ENCODE results near the gene PLEKHG4B. TPM values are rescaled to one million over a fixed set of nuclear protein-coding genes. Genes with fewer than 3 reads are reported as not detected.
"Not testable (repeated sequence)": the region's sequence is repeated elsewhere in the genome, so short reads cannot be mapped to it uniquely, and the experiment has no call there.

PLEKHG4B gene
- total RNA-seq, 1 donor from 2014 or later: 22.0 TPM

DNA sequence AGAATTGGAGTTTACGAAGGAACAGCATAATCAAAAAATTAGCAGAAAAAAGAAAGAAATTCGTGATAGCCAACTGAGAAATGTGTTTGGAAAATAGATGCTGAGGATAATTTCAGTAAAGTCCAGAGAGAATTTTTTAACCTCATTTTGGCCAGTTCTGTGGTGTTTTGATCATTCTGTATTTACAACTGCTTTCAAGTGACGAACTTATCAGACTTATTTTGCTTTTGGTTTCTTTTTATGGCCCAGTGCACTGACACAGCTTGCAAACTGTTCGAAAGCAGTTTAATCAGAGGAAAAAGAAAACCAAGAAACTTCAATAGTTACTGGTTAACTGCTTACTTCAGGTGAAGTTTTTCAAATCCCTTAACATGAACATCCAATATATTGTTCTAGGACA lies 128.0 kb downstream of the PLEKHG4B start:
- H3K27ac Mint-ChIP-seq (ENCODE audit: unreplicated experiment): no peak overlapping the region

GRCh38 chr5:222951-223715 lies 131.2 kb downstream of the PLEKHG4B start:
- H3K27ac Mint-ChIP-seq (ENCODE audit: unreplicated experiment); H3K27me3 Mint-ChIP-seq (ENCODE audit: low read depth); H3K9me3 Mint-ChIP-seq; DNase-seq (ENCODE audit: low read depth, low spot score): not testable (repeated sequence)
- Mint-ChIP-seq H3K36me3 (ENCODE audit: low read depth) (peaks cover 16% of the 10 kb centered on the region), H3K4me1 (peaks cover 21% of the 10 kb centered on the region), H3K4me3 (peak overlapping the region; percentile 61)

More for the DNA sequence above, 128.0 kb downstream of the PLEKHG4B start:
- Mint-ChIP-seq H3K4me3 (peak overlapping the region; percentile 97), H3K36me3 (ENCODE audit: low read depth) (peaks cover 3% of the 10 kb centered on the region), H3K4me1 (peaks cover 37% of the 10 kb centered on the region), H3K9me3 (no peaks in the 10 kb centered on the region), H3K27me3 (ENCODE audit: low read depth) (no peaks in the 10 kb centered on the region)
- no peak for DNase-seq (ENCODE audit: low read depth, low spot score)
- TF ChIP-seq, protein P1, sequence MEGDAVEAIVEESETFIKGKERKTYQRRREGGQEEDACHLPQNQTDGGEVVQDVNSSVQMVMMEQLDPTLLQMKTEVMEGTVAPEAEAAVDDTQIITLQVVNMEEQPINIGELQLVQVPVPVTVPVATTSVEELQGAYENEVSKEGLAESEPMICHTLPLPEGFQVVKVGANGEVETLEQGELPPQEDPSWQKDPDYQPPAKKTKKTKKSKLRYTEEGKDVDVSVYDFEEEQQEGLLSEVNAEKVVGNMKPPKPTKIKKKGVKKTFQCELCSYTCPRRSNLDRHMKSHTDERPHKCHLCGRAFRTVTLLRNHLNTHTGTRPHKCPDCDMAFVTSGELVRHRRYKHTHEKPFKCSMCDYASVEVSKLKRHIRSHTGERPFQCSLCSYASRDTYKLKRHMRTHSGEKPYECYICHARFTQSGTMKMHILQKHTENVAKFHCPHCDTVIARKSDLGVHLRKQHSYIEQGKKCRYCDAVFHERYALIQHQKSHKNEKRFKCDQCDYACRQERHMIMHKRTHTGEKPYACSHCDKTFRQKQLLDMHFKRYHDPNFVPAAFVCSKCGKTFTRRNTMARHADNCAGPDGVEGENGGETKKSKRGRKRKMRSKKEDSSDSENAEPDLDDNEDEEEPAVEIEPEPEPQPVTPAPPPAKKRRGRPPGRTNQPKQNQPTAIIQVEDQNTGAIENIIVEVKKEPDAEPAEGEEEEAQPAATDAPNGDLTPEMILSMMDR (conservative IDR thresholded peaks at IDR 0.05): no peak

- Mint-ChIP-seq H3K4me1 (peaks cover 21% of the 10 kb centered on the region), H3K27me3 (ENCODE audit: low read depth) (no peaks in the 10 kb centered on the region), H3K9me3 (no peaks in the 10 kb centered on the region), H3K36me3 (ENCODE audit: low read depth) (peaks cover 16% of the 10 kb centered on the region), H3K4me3 (no peak overlapping the region), H3K27ac (ENCODE audit: unreplicated experiment) (no peak overlapping the region)
- TF ChIP-seq, protein P1 (conservative IDR thresholded peaks at IDR 0.05): no peak
- no peak for DNase-seq (ENCODE audit: low read depth, low spot score)
Observed at GRCh38 chr5:223791-224190, 131.8 kb downstream of the PLEKHG4B start.

DNA sequence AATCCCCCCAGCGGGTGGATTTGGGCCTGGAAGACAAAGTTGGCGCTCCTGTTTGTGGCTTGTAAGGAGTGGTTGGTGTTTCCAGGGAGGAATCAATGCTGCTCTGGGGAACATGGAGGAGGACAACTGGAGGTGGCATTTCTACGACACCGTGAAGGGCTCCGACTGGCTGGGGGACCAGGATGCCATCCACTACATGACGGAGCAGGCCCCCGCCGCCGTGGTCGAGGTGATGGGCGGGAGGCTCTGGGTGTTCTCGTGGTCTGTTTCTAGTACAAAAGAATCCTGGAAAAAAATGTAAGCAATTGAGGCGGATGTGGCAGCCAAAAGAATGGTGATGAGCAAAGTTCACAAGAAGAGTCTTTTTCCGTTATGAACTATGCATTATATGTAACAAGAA lies 133.4 kb downstream of the PLEKHG4B start:
- DNase-seq (ENCODE audit: low read depth, low spot score): no peak
- peak overlapping the region; percentile 47 for H3K27ac Mint-ChIP-seq (ENCODE audit: unreplicated experiment)
- peaks cover 16% of the 10 kb centered on the region for H3K36me3 Mint-ChIP-seq (ENCODE audit: low read depth)
- H3K4me1 Mint-ChIP-seq: peaks cover 8% of the 10 kb centered on the region
- no peaks in the 10 kb centered on the region for H3K27me3 Mint-ChIP-seq (ENCODE audit: low read depth)
- no peaks in the 10 kb centered on the region for H3K9me3 Mint-ChIP-seq
- H3K4me3 Mint-ChIP-seq: no peak overlapping the region
- TF ChIP-seq, protein P1 (conservative IDR thresholded peaks at IDR 0.05): no peak

DNA sequence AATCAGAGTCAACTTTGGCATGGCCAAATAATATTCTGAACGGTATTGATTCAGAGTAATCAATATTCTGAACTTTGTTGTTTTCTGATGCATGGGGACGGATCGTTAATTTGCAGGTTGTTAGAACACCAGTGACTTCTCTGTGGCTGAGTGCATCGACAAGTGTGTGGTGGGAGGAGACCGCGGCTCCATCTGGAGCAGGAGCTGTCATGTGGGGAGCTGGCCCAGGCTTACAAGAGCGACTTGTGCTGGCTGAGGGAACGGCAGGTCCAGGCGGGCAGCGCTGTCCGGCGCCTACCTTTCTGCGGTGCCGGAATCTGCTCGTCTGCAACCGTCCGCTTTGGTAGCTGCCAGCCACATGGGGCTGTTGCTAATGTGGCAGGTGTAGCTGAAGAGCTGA lies 135.4 kb downstream of the PLEKHG4B start:
- H3K36me3 Mint-ChIP-seq (ENCODE audit: low read depth): peaks cover 21% of the 10 kb centered on the region
- H3K4me3 Mint-ChIP-seq; H3K27ac Mint-ChIP-seq (ENCODE audit: unreplicated experiment); DNase-seq (ENCODE audit: low read depth, low spot score); H3K4me1 Mint-ChIP-seq; H3K9me3 Mint-ChIP-seq; H3K27me3 Mint-ChIP-seq (ENCODE audit: low read depth): not testable (repeated sequence)

DNA sequence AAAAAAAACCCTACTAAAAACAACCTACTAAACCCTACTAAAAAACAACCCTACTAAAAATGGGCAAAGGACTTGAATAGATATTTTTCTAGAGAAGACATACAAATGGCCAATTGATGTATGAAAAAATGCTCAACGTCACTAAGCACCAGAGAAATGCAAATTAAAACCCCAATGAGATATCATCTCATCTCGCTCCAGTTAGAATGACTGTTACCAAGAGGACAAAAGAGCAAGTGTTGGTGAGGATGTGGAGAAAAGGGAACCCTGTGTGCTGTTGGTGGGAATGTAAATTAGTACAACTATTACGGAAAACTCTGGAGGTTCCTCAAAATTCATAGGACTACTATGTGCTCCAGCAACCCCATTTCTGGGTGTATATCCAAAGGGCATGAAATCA lies 136.9 kb downstream of the PLEKHG4B start:
- DNase-seq (ENCODE audit: low read depth, low spot score): no peak
- H3K9me3 Mint-ChIP-seq: no peaks in the 10 kb centered on the region
- TF ChIP-seq, protein P1 (conservative IDR thresholded peaks at IDR 0.05): no peak
- H3K4me3 Mint-ChIP-seq: no peak overlapping the region
- no peak overlapping the region for H3K27ac Mint-ChIP-seq (ENCODE audit: unreplicated experiment)
- peaks cover 21% of the 10 kb centered on the region for H3K36me3 Mint-ChIP-seq (ENCODE audit: low read depth)
- H3K4me1 Mint-ChIP-seq: no peaks in the 10 kb centered on the region
- H3K27me3 Mint-ChIP-seq (ENCODE audit: low read depth): no peaks in the 10 kb centered on the region

Measured in neural crest cell (in vitro differentiated cells).